Urinary bladder (tissue), 4 donors: ENCODE results near the gene COX19. TPM values are rescaled to one million over a fixed set of nuclear protein-coding genes. Genes with fewer than 3 reads are reported as not detected.

Experiments used
- DNase-seq: peaks from one replicate; pipeline ENCODE4 v3.0.0-alpha.2; 2015; ENCODE audit errors: extremely low spot score
- H3K27ac ChIP-seq: one replicate; pipeline ENCODE4 v1.5.1; 2013; ENCODE audit warnings: low read depth, mild to moderate bottlenecking, moderate library complexity
- H3K36me3 ChIP-seq: one replicate; pipeline ENCODE4 v1.6.1; 2013; ENCODE audit warnings: mild to moderate bottlenecking, moderate library complexity; ENCODE audit not compliant: insufficient read depth
- H3K4me1 ChIP-seq: one replicate; pipeline ENCODE4 v1.6.1; 2013; ENCODE audit warnings: mild to moderate bottlenecking, moderate library complexity; ENCODE audit not compliant: insufficient read depth
- H3K4me3 ChIP-seq: one replicate; pipeline ENCODE4 v1.5.1; 2013; ENCODE audit warnings: low read depth, low read length
- WGBS: extraction: QIAGEN DNeasy Blood & Tissue Kit; methylation state at CpG from one replicate; pipeline ENCODE4 v1.1.7; 2013; 5-methylcytosine and 5-hydroxymethylcytosine counted together
- polyA plus RNA-seq: library from polyadenylated mRNA; stranded (reverse); fragments of 200-250 nt; gene quantifications from one replicate; pipeline ENCODE4 v1.2.3, GENCODE V29; 2013
- total RNA-seq: library from RNA; depleted of rRNA; stranded (reverse); fragments of >200 nt; gene quantifications from one replicate; pipeline ENCODE4 v1.2.3, GENCODE V29; 2014
- donor health status: healthy with polysubstance abuse.
- donor health status: healthy.

COX19 gene
- total and polyA plus RNA-seq, 2 donors = 6.5 to 24.0 TPM

DNA sequence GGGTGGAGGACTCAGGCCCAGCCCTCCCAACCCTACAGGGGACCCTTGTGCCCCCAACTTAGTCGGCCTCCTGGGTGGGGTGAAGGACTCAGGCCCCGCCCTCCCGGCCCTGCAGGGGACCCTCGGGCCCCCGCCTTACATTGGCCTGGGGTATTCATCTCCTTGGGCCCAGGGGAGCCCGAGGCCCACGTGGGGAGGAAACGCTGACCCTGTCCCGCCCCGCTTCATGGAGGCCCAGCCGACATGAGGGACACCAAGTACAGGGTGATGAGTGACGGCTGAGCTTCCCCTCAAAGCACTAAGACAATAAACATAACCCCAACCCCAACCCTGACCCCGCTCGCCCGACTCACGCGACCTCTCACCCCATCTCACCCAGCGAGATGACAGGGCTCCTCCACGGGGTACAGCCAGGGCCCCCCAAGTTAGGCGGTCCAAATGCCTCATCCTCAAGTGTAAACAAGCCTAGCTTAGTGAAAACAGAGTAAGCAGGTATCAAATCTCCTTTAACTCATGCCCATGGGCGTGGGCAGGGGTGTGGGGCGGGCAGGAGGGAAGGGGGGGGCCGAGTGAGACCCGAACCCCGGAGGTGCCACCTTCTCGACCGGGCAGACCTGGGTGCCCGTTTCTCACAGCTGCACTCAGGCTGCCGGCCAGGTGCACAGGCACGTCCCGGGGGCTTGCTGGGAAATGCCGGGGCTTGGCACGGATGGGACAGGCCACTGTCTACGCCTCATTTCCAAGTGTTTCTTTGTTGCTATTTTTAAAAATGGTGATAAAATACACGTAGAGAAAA, 15.8 kb upstream of the COX19 start:
- DNase-seq = no peak
- H3K27ac ChIP-seq = no peak overlapping the region
- 59% methylated on average over 35 of the region's 35 CpGs for WGBS
- H3K4me1 ChIP-seq = peaks cover 1% of the 10 kb centered on the region
- no peak overlapping the region for H3K4me3 ChIP-seq
- no peaks in the 10 kb centered on the region for H3K36me3 ChIP-seq

GRCh38 chr7:990352-990932, 15.1 kb upstream of the COX19 start:
- Histone ChIP-seq H3K36me3 (no peaks in the 10 kb centered on the region), H3K4me3 (no peak overlapping the region), H3K4me1 (peaks cover 1% of the 10 kb centered on the region), H3K27ac (no peak overlapping the region)
- DNase-seq = no peak
- WGBS = 63% methylated on average over 36 of the region's 36 CpGs

- Histone ChIP-seq H3K4me3 (no peak overlapping the region), H3K4me1 (peaks cover 1% of the 10 kb centered on the region), H3K36me3 (no peaks in the 10 kb centered on the region), H3K27ac (no peak overlapping the region)
- DNase-seq = no peak
- WGBS = 44% methylated on average over 15 of the region's 15 CpGs
Measured at GRCh38 chr7:988963-989529, 13.7 kb upstream of the COX19 start.

DNA sequence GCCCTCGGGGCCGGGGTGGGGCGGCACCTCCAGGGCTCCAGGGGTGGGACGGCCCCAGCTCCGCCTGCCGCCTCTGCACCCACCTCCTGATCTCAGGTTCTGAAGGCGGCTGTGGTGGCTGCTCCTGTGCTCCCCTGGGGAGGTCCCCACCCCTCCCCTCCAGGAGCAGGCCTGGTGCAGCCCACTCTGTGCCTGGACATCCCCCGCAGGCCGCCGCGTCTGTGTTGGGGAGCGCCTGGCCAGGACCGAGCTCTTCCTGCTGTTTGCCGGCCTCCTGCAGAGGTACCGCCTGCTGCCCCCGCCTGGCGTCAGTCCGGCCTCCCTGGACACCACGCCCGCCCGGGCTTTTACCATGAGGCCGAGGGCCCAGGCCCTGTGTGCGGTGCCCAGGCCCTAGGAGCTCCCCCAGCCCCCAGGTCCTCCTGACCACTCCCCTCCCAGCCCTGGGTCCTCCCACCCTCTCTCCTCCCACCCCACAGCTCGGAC, 13.1 kb upstream of the COX19 start:
- H3K4me1 ChIP-seq = peaks cover 1% of the 10 kb centered on the region
- no peak overlapping the region for H3K4me3 ChIP-seq
- no peak for DNase-seq
- H3K27ac ChIP-seq = no peak overlapping the region
- whole genome bisulfite sequencing = 17% methylated on average over 24 of the region's 24 CpGs
- no peaks in the 10 kb centered on the region for H3K36me3 ChIP-seq

DNA sequence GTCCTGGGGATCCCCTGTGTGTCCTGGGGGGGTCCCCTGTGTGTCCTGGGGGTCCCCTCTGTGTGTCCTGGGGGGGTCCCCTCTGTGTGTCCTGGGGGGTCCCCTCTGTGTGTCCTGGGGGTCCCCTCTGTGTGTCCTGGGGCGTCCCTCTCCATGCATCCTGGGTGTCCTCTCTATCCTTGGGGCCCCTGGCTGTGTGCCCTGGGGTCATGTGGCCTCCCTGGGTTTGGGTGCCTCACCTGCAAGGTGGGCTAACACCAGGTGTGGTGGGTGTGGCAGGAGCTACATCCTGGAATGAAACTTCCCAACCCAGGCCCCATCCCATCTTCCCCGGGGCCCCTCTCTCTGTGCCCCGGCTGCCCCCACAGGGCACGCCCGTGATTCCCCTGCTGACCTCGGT, 12.6 kb upstream of the COX19 start:
- 51% methylated on average over 6 of the region's 6 CpGs for WGBS

DNA sequence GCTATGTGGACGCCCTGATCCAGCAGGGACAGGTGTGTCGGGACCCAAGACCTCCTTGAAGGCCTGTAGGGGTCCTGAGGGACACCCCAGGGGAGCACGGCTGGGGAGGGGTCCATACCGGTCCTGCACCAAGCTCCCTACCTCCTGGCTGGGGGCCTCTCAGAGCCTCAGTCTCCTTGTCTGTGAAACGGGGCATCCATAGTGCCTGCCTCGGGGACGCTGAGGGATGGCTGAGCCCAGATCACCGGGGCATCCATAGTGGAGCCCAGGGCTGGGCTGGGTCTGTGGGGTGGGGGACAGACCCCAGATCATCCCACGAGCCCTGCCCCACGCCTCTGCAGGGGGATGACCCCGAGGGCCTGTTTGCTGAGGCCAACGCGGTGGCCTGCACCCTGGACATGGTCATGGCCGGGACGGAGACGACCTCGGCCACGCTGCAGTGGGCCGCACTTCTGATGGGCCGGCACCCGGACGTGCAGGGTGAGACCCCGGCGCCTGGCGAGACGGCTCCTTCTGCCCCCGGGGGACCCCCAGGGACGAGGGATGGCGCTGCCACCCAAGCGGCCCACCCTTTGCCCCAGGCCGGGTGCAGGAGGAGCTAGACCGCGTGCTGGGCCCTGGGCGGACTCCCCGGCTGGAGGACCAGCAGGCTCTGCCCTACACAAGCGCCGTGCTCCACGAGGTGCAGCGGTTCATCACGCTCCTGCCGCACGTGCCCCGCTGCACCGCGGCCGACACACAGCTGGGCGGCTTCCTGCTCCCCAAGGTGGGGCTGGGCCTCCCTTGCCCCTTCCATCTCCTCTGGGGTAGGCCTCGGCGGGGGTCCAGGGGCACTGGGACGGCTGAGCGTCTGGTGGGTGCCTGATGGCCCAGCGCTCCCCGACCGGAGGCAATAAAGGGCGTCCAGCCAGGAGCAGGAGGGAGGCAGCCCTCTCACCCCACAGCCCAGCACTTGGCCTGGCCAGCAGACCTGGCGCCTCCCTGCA, 11.7 kb upstream of the COX19 start:
- Histone ChIP-seq H3K4me3 (no peak overlapping the region), H3K27ac (no peak overlapping the region), H3K4me1 (peaks cover 1% of the 10 kb centered on the region), H3K36me3 (no peaks in the 10 kb centered on the region)
- DNase-seq = no peak
- WGBS = 82% methylated on average over 56 of the region's 56 CpGs

More for the DNA sequence above, 12.6 kb upstream of the COX19 start:
- DNase-seq = no peak
- Histone ChIP-seq H3K36me3 (no peaks in the 10 kb centered on the region), H3K27ac (no peak overlapping the region), H3K4me3 (no peak overlapping the region), H3K4me1 (peaks cover 1% of the 10 kb centered on the region)

- Histone ChIP-seq H3K36me3 (no peaks in the 10 kb centered on the region), H3K27ac (no peak overlapping the region), H3K4me3 (no peak overlapping the region), H3K4me1 (peaks cover 1% of the 10 kb centered on the region)
- WGBS = 56% methylated on average over 41 of the region's 41 CpGs
- DNase-seq = no peak
Measured at GRCh38 chr7:985915-986741, 10.8 kb upstream of the COX19 start.

- Histone ChIP-seq H3K27ac (no peak overlapping the region), H3K36me3 (no peaks in the 10 kb centered on the region), H3K4me3 (no peak overlapping the region), H3K4me1 (peaks cover 1% of the 10 kb centered on the region)
- WGBS = 86% methylated on average over 16 of the region's 16 CpGs
- no peak for DNase-seq
Measured at GRCh38 chr7:985127-985416, 9.7 kb upstream of the COX19 start.

- Histone ChIP-seq H3K27ac (no peak overlapping the region), H3K36me3 (no peaks in the 10 kb centered on the region), H3K4me3 (no peak overlapping the region), H3K4me1 (peaks cover 1% of the 10 kb centered on the region)
- WGBS = 90% methylated on average over 39 of the region's 39 CpGs
- no peak for DNase-seq
Measured at GRCh38 chr7:984361-985126, 9.2 kb upstream of the COX19 start.

DNA sequence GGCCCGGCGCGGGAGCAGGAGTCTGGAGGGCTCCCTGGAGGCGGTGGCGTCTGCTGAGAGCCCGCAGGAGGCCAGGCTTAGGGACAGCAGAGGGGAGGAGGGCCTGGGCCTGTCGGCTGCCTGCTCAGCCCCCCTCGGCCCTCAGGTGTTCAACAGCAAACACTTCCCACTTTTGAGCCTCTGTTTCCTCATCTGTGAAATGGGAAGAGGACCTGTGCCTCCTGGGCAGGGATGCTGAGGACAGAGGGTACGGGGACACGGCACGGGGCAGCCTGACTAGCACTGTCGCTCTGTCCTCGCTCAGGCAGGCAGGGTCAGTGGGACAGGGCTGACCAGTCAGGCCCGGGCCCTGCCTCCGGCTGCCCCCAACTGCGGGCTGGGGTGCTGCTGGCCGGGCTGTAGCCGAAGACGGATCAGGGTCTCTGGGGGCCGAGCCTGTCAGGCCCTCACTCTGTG, 8.3 kb upstream of the COX19 start:
- peaks cover 1% of the 10 kb centered on the region for H3K4me1 ChIP-seq
- WGBS = 84% methylated on average over 20 of the region's 20 CpGs
- H3K4me3 ChIP-seq = no peak overlapping the region
- H3K27ac ChIP-seq = no peak overlapping the region
- no peak for DNase-seq
- no peaks in the 10 kb centered on the region for H3K36me3 ChIP-seq

DNA sequence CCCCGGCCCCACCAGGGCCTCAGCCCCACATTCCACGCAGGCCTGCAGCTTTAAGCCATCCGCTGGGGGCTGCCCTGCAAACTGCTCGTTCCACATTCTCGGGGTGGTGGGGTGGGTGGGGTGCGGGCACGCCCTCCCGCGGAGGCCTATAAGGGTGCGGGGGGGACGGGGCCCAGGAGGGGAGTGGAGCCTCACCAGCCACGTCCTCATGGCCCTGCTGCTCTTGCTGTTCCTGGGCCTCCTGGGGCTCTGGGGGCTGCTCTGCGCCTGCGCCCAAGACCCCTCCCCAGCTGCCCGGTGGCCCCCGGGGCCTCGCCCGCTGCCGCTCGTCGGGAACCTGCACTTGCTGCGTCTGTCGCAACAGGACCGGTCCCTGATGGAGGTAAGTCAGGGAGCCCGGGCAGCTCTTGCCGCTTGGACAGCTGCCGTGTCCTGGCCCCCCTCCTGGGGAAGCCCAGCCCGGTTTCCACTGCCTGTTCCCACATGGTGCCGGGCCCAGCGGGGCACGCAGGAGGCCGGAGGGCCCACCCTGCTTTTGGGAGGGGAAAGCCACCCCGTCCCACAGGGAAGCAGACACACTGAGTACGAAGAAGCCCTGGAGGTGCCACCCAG, 7.8 kb upstream of the COX19 start, which contains the start of gene CYP2W1:
Gene CYP2W1, plus strand, starts transcription at position 178 of the 612 bp plus-strand sequence. Its CDS starts 31 bp downstream, at position 209.
- H3K4me1 ChIP-seq = peaks cover 1% of the 10 kb centered on the region
- H3K27ac ChIP-seq = no peak within 1 kb of the TSS
- H3K4me3 ChIP-seq = no peak within 1 kb of the TSS
- no peak for DNase-seq
- WGBS = 30% methylated on average over 34 of the region's 34 CpGs
- H3K36me3 ChIP-seq = no peaks in the 10 kb centered on the region
